K562 (cell line): ENCODE data around the gene CXorf65. TPM values are rescaled to one million over a fixed set of nuclear protein-coding genes. Genes with fewer than 3 reads are reported as not detected.

ENCODE experiments used
- ATAC-seq: fragments of 200-7000 bp; cut with Tn5 transposase; 3 replicates; pipeline ENCODE4 v1.9.1; 2020; ENCODE audit warnings: moderate library complexity
- BruUV-seq: library from RNA; stranded (reverse); fragments of 400-500 nt; replicated peaks from 2 replicates; lab custom pipeline; 2021; lab: Mats Ljungman, UMichigan
- CTCF ChIA-PET: fragments of 300-600 bp; formaldehyde crosslinking; extraction: SDS; loops from one replicate; lab custom pipeline; 2021; ENCODE audit warnings: low intra/inter-chr PET ratio; lab: Yijun Ruan, JAX
- POLR2A ChIA-PET: fragments of 300-600, 350-650 bp; sonication (Branson Sonifier 250); formaldehyde crosslinking; extraction: SDS; loops from one replicate; lab custom pipeline; 2021; ENCODE audit warnings: antibody characterized with exemption, inconsistent platforms; lab: Yijun Ruan, JAX
- DNase-seq, 4 experiments: peaks; one replicate each; pipeline versions ENCODE4 v3.0.0 to v3.0.0-alpha.2; 2011 to 2018; ENCODE audit warnings: low spot score in 3 of 4, mixed read lengths in 3 of 4; ENCODE audit errors: extremely low read depth in 1 of 4
- FAIRE-seq: peaks from 2 replicates; lab custom pipeline; 2011; peaks lifted over from hg19 to GRCh38; lab: Jason Lieb, UNC
- H2AFZ ChIP-seq: 2 replicates; pipeline ENCODE4 v1.6.0; 2011; ENCODE audit warnings: low read depth, low read length, control low read depth, inconsistent platforms
- H3K27ac ChIP-seq: fragments of 200-600 bp; 3 replicates; pipeline ENCODE4 v1.8.0; 2011; ENCODE audit warnings: low read depth, mild to moderate bottlenecking, control low read depth, inconsistent platforms, low read length, moderate library complexity, mixed read lengths; ENCODE audit errors: extremely low read depth
- H3K27me3 ChIP-seq, 2 experiments: fragments of 300-600 bp in 1 of 2; 2 replicates in 1 of 2; 3 replicates in 1 of 2; pipeline versions ENCODE4 v1.6.0 to v1.8.0; 2011; ENCODE audit warnings: inconsistent platforms in 2 of 2, low read length in 2 of 2, mild to moderate bottlenecking in 1 of 2, mixed read lengths in 1 of 2, moderate library complexity in 1 of 2; ENCODE audit not compliant: control insufficient read depth in 2 of 2, insufficient read depth in 2 of 2
- H3K36me3 ChIP-seq: fragments of 300-600 bp; 3 replicates; pipeline ENCODE4 v1.8.0; 2011; ENCODE audit warnings: mild to moderate bottlenecking, low read length, inconsistent platforms; ENCODE audit not compliant: control insufficient read depth, insufficient read depth
- H3K4me1 ChIP-seq, 2 experiments: fragments of 200-600 bp in 1 of 2; replicated peaks in 1 of 2; 2 replicates in 1 of 2; 3 replicates in 1 of 2; pipeline versions ENCODE4 v1.5.1 to v1.8.0; 2011; ENCODE audit warnings: inconsistent platforms in 2 of 2, low read length in 2 of 2, mild to moderate bottlenecking in 1 of 2, mixed read lengths in 1 of 2, moderate library complexity in 1 of 2; ENCODE audit not compliant: control insufficient read depth in 2 of 2, insufficient read depth in 2 of 2
- H3K4me2 ChIP-seq: 2 replicates; pipeline ENCODE4 v1.6.1; 2011; ENCODE audit warnings: low read length, control low read depth, inconsistent platforms, mixed read lengths; ENCODE audit not compliant: insufficient read depth
- H3K4me3 ChIP-seq: fragments of 200-600 bp; sonication (generic), shearing (Covaris generic); 2 replicates; pipeline ENCODE4 v1.5.1; 2016; ENCODE audit warnings: control low read depth, inconsistent platforms
- H3K79me2 ChIP-seq: fragments of 200-600 bp; 3 replicates; pipeline ENCODE4 v1.8.0; 2011; ENCODE audit warnings: low read length, inconsistent platforms; ENCODE audit not compliant: control insufficient read depth, insufficient read depth
- H3K9ac ChIP-seq, 2 experiments: 2 replicates each; pipeline versions ENCODE4 v1.6.0 to v1.6.1; 2011; ENCODE audit warnings: low read depth in 2 of 2, low read length in 2 of 2, control low read depth in 1 of 2, inconsistent platforms in 1 of 2, mild to moderate bottlenecking in 1 of 2, mixed read lengths in 1 of 2; ENCODE audit not compliant: insufficient read depth in 1 of 2
- H3K9me1 ChIP-seq: one replicate; pipeline ENCODE4 v1.6.0; 2011; ENCODE audit warnings: inconsistent platforms, mild to moderate bottlenecking, low read length, moderate library complexity; ENCODE audit not compliant: control insufficient read depth, insufficient read depth
- H3K9me3 ChIP-seq: replicated peaks from 2 replicates; pipeline ENCODE4 v1.5.1; 2011; ENCODE audit warnings: low read depth, low read length, inconsistent platforms; ENCODE audit not compliant: control insufficient read depth, insufficient read depth
- H4K20me1 ChIP-seq: replicated peaks from 2 replicates; pipeline ENCODE4 v1.6.1; 2011; ENCODE audit warnings: low read length, inconsistent platforms, mixed read lengths; ENCODE audit not compliant: control insufficient read depth, insufficient read depth
- ERF ChIP-seq: fragments of 450-650 bp; formaldehyde crosslinking; IDR thresholded peaks from 2 replicates; pipeline ENCODE4 v1.4.0; 2020; ENCODE audit warnings: mild to moderate bottlenecking, mixed read lengths
- HDAC3 ChIP-seq: fragments of 450-650 bp; IDR thresholded peaks from 2 replicates; pipeline ENCODE4 v1.6.1; 2018; ENCODE audit warnings: borderline replicate concordance, mild to moderate bottlenecking, moderate library complexity; ENCODE audit not compliant: partially characterized antibody
- NFE2L1 ChIP-seq: fragments of 450-650 bp; IDR thresholded peaks from 2 replicates; pipeline ENCODE4 v1.6.1; 2016; ENCODE audit warnings: missing genetic modification characterization, low read depth, mild to moderate bottlenecking, missing compliant biosample characterization, moderate library complexity, borderline replicate concordance
- NR4A1 ChIP-seq, 2 experiments: fragments of 250-450 bp in 1 of 2; fragments of 450-650 bp in 1 of 2; sonication (Bioruptor Pico) in 1 of 2; IDR thresholded peaks; 2 replicates each; pipeline versions ENCODE4 v1.4.0 to v1.6.1; 2016 to 2020; ENCODE audit warnings: mild to moderate bottlenecking in 2 of 2, missing compliant biosample characterization in 1 of 2, missing genetic modification characterization in 1 of 2, moderate library complexity in 1 of 2
- STAT5A ChIP-seq: IDR thresholded peaks from 2 replicates; pipeline ENCODE4 v1.6.1; 2012; ENCODE audit warnings: low read length, inconsistent platforms, borderline replicate concordance
- ZNF586 ChIP-seq: fragments of 450-650 bp; formaldehyde crosslinking; conservative IDR thresholded peaks from 2 replicates; pipeline ENCODE4 v1.4.0; 2020; ENCODE audit warnings: mild to moderate bottlenecking, moderate library complexity
- WGBS: fragments of 100-300 bp; shearing (Covaris generic); methylation state at CpG from one replicate; pipeline ENCODE4 v1.1.6; 2016; ENCODE audit warnings: low coverage, mixed read lengths; ENCODE audit not compliant: insufficient coverage; ENCODE audit errors: missing lambda C conversion rate; 5-methylcytosine and 5-hydroxymethylcytosine counted together
- in situ Hi-C: fragments of 300-500 bp; cut with MboI; formaldehyde crosslinking; loops from 4 replicates; pipeline ENCODE4 v1.15.0; 2018; ENCODE audit warnings: inconsistent platforms, mixed read lengths
- intact Hi-C: fragments of 100-400 bp; cut with micrococcal nuclease; formaldehyde crosslinking; loops from 2 replicates; pipeline ENCODE4 v1.14.2; 2022
- polyA plus RNA-seq, 8 experiments: library from polyadenylated mRNA; depleted of rRNA in 4 of 8; stranded (reverse) in 5 of 8; unstranded in 3 of 8; fragments of >200 nt; fragmentation: Nextera tagmentation in 2 of 8; fragmentation: Illumina TruSeq in 1 of 8; extraction: Ambion mirVana in 2 of 8; extraction: Trizol in 1 of 8; gene quantifications; 2 replicates each; pipeline versions ENCODE4 v1.2.1 to v1.2.3, GENCODE V29; 2011 to 2014; ENCODE audit warnings: inconsistent platforms in 1 of 8, missing spikeins in 1 of 8
- total RNA-seq, 7 experiments: library from RNA; depleted of rRNA in 6 of 7; stranded (reverse); fragments of >200 nt in 6 of 7; fragmentation: Illumina TruSeq in 2 of 7; extraction: Trizol in 2 of 7; gene quantifications; 2 replicates each; pipeline versions ENCODE4 v1.2.1 to v1.2.3, GENCODE V29; 2011 to 2021; ENCODE audit warnings: low replicate concordance in 1 of 7

The CXorf65 gene
- total and polyA plus RNA-seq, 9 of the 15 experiments (the other 6 are each of a cell fraction or from before 2014, with no cell fraction given) = 1.4 to 8.4 (median 2.9) TPM

GRCh38 chrX:71128166-71128833 is 21.8 kb upstream of the CXorf65 start:
- no peaks in the 10 kb centered on the region for H3K27me3 ChIP-seq
- no peak overlapping the region for H3K4me3 ChIP-seq
- no peak for FAIRE-seq
- in situ Hi-C loops (no loop called here), intact Hi-C loops (no loop called here)
- H3K4me1 ChIP-seq = peaks cover 24 to 34% of the 10 kb centered on the region in 2 experiments; a peak in 4 of 5 replicates
- WGBS = 73% methylated on average over 10 of the region's 12 CpGs
- H3K9ac ChIP-seq = 0 out of 4 replicates have a peak overlapping the region, but pooled peaks of 1 of the 2 experiments have one; percentile 12
- H3K9me1 ChIP-seq = no peaks in the 10 kb centered on the region
- no peaks in the 10 kb centered on the region for H3K9me3 ChIP-seq
- DNase-seq = no peak
- POLR2A ChIA-PET = interaction anchor here (1.4 to 4.2 kb wide), 2 partner anchors 10 to 11 kb away, joined by 4 to 29 read pairs; partner anchors contain the start of gene MED12
- no peaks in the 10 kb centered on the region; the same call in 2 of the 3 replicates for H3K79me2 ChIP-seq
- H3K36me3 ChIP-seq = peaks cover 95% of the 10 kb centered on the region
- H2AFZ ChIP-seq = no peak overlapping the region
- TF ChIP-seq NFE2L1 (tag) = no peak
- TF ChIP-seq STAT5A = no peak
- TF ChIP-seq ZNF586 (CRISPR knock-in tag) = no peak
- TF ChIP-seq ERF (CRISPR knock-in tag) = no peak
- no peak for TF ChIP-seq NR4A1 (CRISPR knock-in tag; IDR thresholded peaks at IDR 0.05)
- TF ChIP-seq NR4A1 (tag; IDR thresholded peaks at IDR 0.05) = no peak
- TF ChIP-seq HDAC3 = no peak
- TF ChIP-seq, all 486 proteins: peak for 0
- no peak for ATAC-seq
- H3K4me2 ChIP-seq = no peak overlapping the region
- BruUV-seq = no TSS peak
- 0 out of 2 replicates have a peak, but pooled peaks cover 5% of the 10 kb centered on the region for H4K20me1 ChIP-seq
- CTCF ChIA-PET = interaction anchor here (1.0 to 1.6 kb wide), 3 partner anchors 28 to 50 kb away, joined by 3 to 6 read pairs (median 4); no protein-coding TSS in a partner anchor
- no peak overlapping the region for H3K27ac ChIP-seq
